NT2/D1 (cell line): ENCODE data around the gene SCAMP3.
"Not testable (repeated sequence)": the region's sequence is repeated elsewhere in the genome, so short reads cannot be mapped to it uniquely, and the experiment has no call there.

ENCODE experiments used
- SUZ12 ChIP-seq: IDR thresholded peaks from 2 replicates; pipeline ENCODE4 v1.6.1; 2011; ENCODE audit not compliant: insufficient read length, insufficient read depth; ENCODE audit errors: extremely low read depth
- YY1 ChIP-seq: IDR thresholded peaks from 2 replicates; pipeline ENCODE4 v1.6.1; 2011; ENCODE audit not compliant: insufficient read length, insufficient read depth
- ZNF274 ChIP-seq: IDR thresholded peaks from 2 replicates; pipeline ENCODE4 v1.6.1; 2011; ENCODE audit warnings: mild to moderate bottlenecking, low read depth, low read length

- not testable (repeated sequence) for TF ChIP-seq ZNF274, YY1, SUZ12
Observed at GRCh38 chr1:155211381-155212050, 50.6 kb downstream of the SCAMP3 start.
